Nephron progenitor cell (in vitro differentiated cells): ENCODE measurements around the gene FAM174C.

Source experiments
- DNase-seq: peaks from one replicate; pipeline ENCODE4 v3.0.0; 2021
- H3K27ac Mint-ChIP-seq: 2 replicates; pipeline ENCODE4 v1.8.0; 2021; ENCODE audit warnings: mild to moderate bottlenecking, moderate library complexity, mixed read lengths
- H3K27me3 Mint-ChIP-seq: 2 replicates; pipeline ENCODE4 v1.8.0; 2021; ENCODE audit warnings: mild to moderate bottlenecking, low read depth, mixed read lengths; ENCODE audit not compliant: poor library complexity
- H3K36me3 Mint-ChIP-seq: 2 replicates; pipeline ENCODE4 v1.8.0; 2021; ENCODE audit warnings: low read depth, mixed read lengths
- H3K4me1 Mint-ChIP-seq: 2 replicates; pipeline ENCODE4 v1.8.0; 2021; ENCODE audit warnings: mixed read lengths
- H3K4me3 Mint-ChIP-seq: 2 replicates; pipeline ENCODE4 v1.8.0; 2021; ENCODE audit warnings: mild to moderate bottlenecking, moderate library complexity, mixed read lengths
- H3K9me3 Mint-ChIP-seq: 2 replicates; pipeline ENCODE4 v1.8.0; 2021; ENCODE audit warnings: mild to moderate bottlenecking, moderate library complexity, mixed read lengths
- TF ChIP-seq, protein P1 (sequence below): fragments of 200-600 bp; sonication (generic); IDR thresholded peaks from 2 replicates; pipeline ENCODE4 v1.5.0; 2021; ENCODE audit warnings: antibody characterized with exemption

The FAM174C gene

DNA sequence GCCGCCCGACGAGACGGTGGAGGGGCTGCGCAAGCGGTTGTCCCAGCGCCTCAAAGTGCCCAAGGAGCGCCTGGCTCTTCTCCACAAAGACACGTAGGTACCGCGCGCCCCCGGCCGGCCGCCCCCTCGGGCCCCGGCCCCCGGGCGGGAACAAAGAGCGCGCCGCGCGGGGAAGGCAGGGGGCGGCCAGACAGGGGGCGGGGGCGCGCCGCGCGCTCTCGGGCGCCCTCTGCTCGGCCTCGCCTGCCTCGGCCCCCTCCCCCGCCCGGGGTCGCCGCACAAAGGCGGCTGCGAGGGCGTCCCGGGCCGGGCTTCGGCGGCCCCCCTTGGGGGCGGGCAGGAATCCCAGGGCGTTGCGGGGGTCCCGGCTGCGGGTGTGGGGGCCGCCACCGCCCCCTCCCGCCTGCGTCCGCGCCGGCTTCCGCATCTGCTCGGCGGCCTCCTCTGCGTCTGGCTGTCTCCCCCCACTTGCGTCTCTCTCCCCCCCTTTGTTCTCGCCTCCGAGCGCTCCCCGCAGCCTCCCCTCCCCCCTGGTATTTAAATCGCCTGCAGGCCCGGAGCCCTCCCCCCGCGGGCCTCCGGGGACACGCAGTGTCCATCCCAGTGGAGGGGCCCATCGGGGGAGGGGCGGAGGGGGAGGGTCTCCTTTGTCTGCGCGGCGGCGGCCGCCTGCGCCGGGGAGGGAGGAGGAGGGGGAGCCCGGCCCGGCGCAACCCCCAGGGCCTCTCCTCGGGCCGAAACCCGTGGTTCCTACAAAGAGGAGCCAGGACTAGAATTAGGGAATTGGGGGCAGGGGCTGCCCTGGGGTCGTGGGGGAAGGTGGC, 24.7 kb upstream of the FAM174C start:
- Mint-ChIP-seq H3K36me3 (peaks cover 14% of the 10 kb centered on the region), H3K27ac (peak overlapping the region; percentile 77), H3K27me3 (no peaks in the 10 kb centered on the region), H3K4me3 (peak overlapping the region; percentile 93), H3K4me1 (peaks cover 17% of the 10 kb centered on the region), H3K9me3 (no peaks in the 10 kb centered on the region)
- TF ChIP-seq, protein P1, sequence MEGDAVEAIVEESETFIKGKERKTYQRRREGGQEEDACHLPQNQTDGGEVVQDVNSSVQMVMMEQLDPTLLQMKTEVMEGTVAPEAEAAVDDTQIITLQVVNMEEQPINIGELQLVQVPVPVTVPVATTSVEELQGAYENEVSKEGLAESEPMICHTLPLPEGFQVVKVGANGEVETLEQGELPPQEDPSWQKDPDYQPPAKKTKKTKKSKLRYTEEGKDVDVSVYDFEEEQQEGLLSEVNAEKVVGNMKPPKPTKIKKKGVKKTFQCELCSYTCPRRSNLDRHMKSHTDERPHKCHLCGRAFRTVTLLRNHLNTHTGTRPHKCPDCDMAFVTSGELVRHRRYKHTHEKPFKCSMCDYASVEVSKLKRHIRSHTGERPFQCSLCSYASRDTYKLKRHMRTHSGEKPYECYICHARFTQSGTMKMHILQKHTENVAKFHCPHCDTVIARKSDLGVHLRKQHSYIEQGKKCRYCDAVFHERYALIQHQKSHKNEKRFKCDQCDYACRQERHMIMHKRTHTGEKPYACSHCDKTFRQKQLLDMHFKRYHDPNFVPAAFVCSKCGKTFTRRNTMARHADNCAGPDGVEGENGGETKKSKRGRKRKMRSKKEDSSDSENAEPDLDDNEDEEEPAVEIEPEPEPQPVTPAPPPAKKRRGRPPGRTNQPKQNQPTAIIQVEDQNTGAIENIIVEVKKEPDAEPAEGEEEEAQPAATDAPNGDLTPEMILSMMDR, result no peak
- DNase-seq, result peak; percentile 82

DNA sequence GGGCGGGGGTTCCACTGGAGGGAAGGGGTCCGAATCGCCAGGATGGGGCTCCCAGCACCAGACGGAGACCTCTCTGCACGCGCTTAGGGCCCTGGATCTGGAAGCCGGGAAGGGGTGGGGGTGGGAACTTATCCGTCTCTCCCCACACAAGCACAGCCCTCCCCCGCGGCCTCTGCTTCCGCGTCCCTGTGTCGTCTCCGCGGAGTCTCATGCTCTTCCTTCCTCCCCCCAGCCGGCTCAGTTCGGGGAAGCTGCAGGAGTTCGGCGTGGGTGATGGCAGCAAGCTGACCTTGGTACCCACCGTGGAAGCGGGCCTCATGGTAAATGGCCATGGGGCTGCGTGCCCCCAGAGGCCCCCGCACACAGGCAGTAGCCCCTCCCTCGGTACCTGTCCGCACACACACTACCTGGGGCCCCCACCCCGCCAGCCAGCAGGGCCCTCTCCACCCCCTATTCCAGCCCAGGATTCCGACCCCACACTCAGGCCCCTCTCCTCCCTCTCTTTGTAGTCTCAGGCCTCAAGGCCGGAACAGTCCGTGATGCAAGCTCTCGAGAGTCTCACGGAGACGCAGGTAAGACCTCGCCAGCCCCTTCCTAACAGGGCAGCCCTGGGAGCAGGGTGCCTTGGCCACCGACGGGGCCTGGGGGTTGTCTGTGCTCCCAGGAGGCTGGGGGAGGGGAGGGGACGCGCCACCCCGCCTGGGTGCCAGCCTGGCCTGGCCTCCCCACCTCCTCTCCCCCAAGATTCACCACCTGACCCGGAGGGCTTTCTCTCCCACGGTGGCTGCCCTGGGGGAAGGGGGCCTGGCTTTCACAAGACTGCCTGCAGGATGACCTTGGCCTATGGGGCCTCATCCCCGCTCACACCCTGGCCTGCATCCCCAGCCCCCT, 23.8 kb upstream of the FAM174C start:
- peak; percentile 49 for DNase-seq
- no peaks in the 10 kb centered on the region for H3K9me3 Mint-ChIP-seq
- H3K36me3 Mint-ChIP-seq, result peaks cover 14% of the 10 kb centered on the region
- H3K4me1 Mint-ChIP-seq, result peaks cover 22% of the 10 kb centered on the region
- TF ChIP-seq, protein P1, result no peak
- H3K27me3 Mint-ChIP-seq, result no peaks in the 10 kb centered on the region
- peak overlapping the region; percentile 93 for H3K4me3 Mint-ChIP-seq
- H3K27ac Mint-ChIP-seq, result peak overlapping the region; percentile 77

DNA sequence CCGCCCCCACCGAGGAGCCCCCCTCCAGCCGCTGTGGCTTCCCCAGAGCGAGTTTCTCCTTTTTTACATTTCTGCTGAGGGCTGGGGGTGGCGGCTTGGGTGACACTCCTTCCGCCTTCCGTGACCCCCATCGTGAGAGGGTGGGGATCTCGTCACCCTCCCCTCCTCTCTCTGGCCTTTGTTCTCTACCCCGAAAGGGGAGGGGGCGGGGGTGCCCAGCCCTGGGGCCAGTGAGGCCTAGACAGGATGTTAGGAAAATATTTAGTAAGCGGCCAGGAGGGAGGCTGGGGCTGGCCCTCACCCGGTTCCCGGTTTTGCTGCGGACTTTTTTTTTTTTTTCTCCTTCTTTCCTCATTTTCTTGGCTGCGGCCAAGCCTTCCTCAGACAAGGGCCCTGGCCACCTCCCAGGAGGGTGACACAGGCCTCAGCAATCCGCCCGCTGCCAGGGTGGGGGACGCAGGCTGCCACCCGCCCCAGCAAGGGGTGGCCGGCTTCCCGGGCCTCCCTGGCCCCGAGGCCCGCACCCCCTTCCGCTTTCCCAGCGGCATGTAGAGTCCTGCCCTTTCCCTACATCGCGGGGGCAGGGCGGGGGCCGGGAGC, 23.0 kb upstream of the FAM174C start:
- peaks cover 23% of the 10 kb centered on the region for H3K4me1 Mint-ChIP-seq
- DNase-seq, result no peak
- H3K4me3 Mint-ChIP-seq, result peak overlapping the region; percentile 93
- H3K36me3 Mint-ChIP-seq, result peaks cover 16% of the 10 kb centered on the region
- H3K27ac Mint-ChIP-seq, result no peak overlapping the region
- no peaks in the 10 kb centered on the region for H3K27me3 Mint-ChIP-seq
- TF ChIP-seq, protein P1, result no peak
- H3K9me3 Mint-ChIP-seq, result no peaks in the 10 kb centered on the region

DNA sequence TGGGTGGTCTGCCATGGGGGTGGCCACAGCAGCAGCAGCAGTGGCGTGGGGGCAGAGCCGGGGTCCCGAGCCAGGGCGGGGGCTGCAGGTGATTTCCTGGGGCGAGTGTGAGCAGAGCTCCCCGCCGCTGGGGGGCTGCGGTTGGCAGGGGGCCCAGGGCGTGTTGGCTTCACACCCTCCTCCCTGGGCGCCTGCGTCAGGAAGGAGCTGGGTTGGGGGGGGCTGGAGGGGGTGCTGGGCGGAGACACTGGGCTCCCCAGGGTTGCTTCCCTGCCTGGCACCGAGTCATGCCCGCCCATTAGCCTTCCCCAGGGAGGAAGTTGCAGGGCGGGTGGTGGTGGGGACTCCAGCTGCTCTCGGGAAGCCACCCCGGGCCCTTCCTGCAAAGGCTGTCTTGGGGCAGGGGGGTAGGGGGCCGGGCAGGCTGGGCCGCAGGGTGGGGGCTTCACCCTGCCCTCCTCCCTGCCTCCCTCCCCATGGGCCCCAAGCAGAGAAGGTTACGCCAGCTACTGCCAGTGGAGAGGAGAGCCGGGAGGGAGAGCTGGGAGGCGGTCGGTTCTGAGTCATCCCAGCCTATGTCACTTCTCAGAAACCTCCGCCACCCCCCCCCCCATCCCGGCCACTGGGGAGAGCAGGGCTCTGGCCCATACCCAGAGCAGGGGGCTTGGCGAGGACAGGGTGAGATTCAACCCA, 22.4 kb upstream of the FAM174C start:
- Mint-ChIP-seq H3K27me3 (no peaks in the 10 kb centered on the region), H3K36me3 (peaks cover 22% of the 10 kb centered on the region), H3K27ac (no peak overlapping the region), H3K4me3 (no peak overlapping the region), H3K9me3 (no peaks in the 10 kb centered on the region), H3K4me1 (peaks cover 30% of the 10 kb centered on the region)
- no peak for DNase-seq
- TF ChIP-seq, protein P1, result no peak

DNA sequence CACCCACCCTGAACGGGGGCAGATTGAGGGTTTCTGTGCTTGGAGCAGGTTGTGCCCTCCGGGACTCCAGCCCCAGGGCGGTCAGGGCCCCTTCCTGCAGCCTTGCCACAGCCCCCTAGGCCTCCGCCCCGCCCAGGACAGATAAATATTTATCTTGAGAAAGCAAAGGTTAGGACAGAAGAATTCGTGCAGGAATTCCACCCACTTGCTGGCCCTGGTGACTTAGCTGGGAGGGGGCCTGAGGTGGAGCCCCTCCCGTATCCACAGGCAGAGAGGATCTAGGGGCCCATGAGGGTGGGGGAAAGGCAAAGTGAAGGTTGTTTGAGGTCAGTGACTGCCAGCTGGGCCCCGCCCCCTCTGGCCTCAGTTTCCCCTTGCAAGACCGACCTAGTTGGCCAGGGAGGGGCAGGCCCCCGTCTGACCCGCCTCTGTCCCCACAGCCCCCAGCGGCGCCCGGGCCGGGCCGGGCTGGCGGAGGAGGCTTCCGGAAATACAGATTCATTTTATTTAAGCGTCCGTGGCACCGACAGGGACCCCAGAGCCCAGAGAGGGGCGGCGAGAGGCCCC, 21.7 kb upstream of the FAM174C start:
- peaks cover 36% of the 10 kb centered on the region for H3K4me1 Mint-ChIP-seq
- no peaks in the 10 kb centered on the region for H3K9me3 Mint-ChIP-seq
- no peaks in the 10 kb centered on the region for H3K27me3 Mint-ChIP-seq
- H3K36me3 Mint-ChIP-seq, result peaks cover 23% of the 10 kb centered on the region
- H3K27ac Mint-ChIP-seq, result peak overlapping the region; percentile 51
- no peak for DNase-seq
- H3K4me3 Mint-ChIP-seq, result no peak overlapping the region
- TF ChIP-seq, protein P1, result no peak
